GM21390 (cell line): Measurements from ENCODE around the gene AMPD1.

Experiments
- ATAC-seq: cut with Tn5 transposase; IDR thresholded peaks from one replicate; pipeline ENCODE4 v1.9.1; 2021; ENCODE audit not compliant: unreplicated experiment

AMPD1 gene

DNA sequence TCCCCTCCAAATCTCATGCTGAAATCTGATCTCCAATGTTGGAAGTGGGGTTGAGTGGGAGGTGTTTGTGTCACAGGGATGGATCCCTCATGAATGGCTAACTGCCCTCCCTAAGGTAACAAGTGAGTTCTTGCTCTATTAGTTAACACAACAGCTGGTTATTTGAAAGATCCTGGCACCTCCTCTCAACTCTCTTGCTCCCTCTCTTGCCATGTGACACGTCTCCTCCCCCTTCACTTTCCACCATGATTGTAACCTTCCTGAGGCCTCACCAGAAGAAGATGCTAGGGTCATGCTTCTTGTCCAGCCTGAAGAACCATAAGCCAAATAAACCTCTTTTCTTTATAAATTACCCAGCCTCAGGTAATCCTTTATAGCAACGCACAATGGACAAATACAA, 54.0 kb downstream of the AMPD1 start:
- no peak for ATAC-seq

GRCh38 chr1:114638910-114639309, 56.4 kb downstream of the AMPD1 start:
- no peak for ATAC-seq

DNA sequence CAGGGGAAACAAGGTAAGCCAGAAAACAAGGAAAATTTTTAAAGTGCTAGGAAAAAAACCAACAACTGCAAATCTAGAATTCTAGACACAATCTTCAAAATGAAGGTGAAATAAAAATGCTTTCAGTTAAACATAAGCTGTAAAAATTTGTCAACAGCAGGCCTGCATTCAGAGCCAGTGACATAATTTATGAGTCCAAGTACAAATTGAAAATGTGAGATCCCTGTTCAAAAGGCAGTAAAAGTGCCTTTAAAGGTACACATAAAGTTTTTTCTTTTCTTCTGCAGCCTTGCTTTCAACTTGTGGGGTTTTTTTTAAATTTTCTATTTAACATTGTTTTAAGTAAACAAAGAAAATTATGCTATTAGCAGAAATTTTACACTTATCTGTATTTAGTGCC, 62.9 kb downstream of the AMPD1 start:
- ATAC-seq, result no peak

- ATAC-seq, result no peak
Observed at GRCh38 chr1:114627107-114627506, 68.2 kb downstream of the AMPD1 start.

- no peak for ATAC-seq
Observed at GRCh38 chr1:114623364-114623763, 72.0 kb downstream of the AMPD1 start.
